Fibroblast of lung (primary cell): ENCODE data around the gene NKAIN1. TPM values are rescaled to one million over a fixed set of nuclear protein-coding genes. Genes with fewer than 3 reads are reported as not detected.

Experiments used
- DNase-seq, 2 donors: peaks; one replicate each; pipeline versions ENCODE4 v3.0.0 to v3.0.0-alpha.2; 2010; ENCODE audit warnings: low read depth in 2 of 2
- H2AFZ ChIP-seq: 2 replicates; pipeline ENCODE4 v1.5.1; 2012; ENCODE audit warnings: low read length, control low read depth, inconsistent platforms
- H3K27ac ChIP-seq: 2 replicates; pipeline ENCODE4 v1.5.1; 2011; ENCODE audit warnings: low read length, control low read depth; ENCODE audit not compliant: insufficient read depth
- H3K27me3 ChIP-seq: 2 replicates; pipeline ENCODE4 v1.5.1; 2011; ENCODE audit warnings: mild to moderate bottlenecking, low read length; ENCODE audit not compliant: control insufficient read depth, insufficient read depth
- H3K36me3 ChIP-seq: 2 replicates; pipeline ENCODE4 v1.5.1; 2011; ENCODE audit warnings: low read length; ENCODE audit not compliant: control insufficient read depth, insufficient read depth
- H3K4me1 ChIP-seq: 2 replicates; pipeline ENCODE4 v1.5.1; 2011; ENCODE audit warnings: low read length; ENCODE audit not compliant: control insufficient read depth, insufficient read depth; ENCODE audit errors: extremely low read depth
- H3K4me2 ChIP-seq: 2 replicates; pipeline ENCODE4 v1.5.1; 2011; ENCODE audit warnings: low read length, control low read depth; ENCODE audit not compliant: insufficient read depth; ENCODE audit errors: extremely low read depth
- H3K4me3 ChIP-seq, 4 experiments: fragments of 200-600 bp in 1 of 4; sonication (generic) in 1 of 4; replicated peaks in 1 of 4; 2 replicates each; pipeline ENCODE4 v1.5.1; 2011 to 2016; ENCODE audit warnings: low read length in 4 of 4, low read depth in 3 of 4, mild to moderate bottlenecking in 3 of 4, control low read depth in 2 of 4, inconsistent platforms in 1 of 4, mixed read lengths in 1 of 4; ENCODE audit not compliant: insufficient read depth in 1 of 4; ENCODE audit errors: control extremely low read depth in 1 of 4
- H3K79me2 ChIP-seq: 2 replicates; pipeline ENCODE4 v1.5.1; 2012; ENCODE audit warnings: mild to moderate bottlenecking, low read length, inconsistent platforms; ENCODE audit not compliant: control insufficient read depth, insufficient read depth
- H3K9ac ChIP-seq: 2 replicates; pipeline ENCODE4 v1.5.1; 2011; ENCODE audit warnings: mild to moderate bottlenecking, low read length, control low read depth; ENCODE audit not compliant: insufficient read depth
- H3K9me3 ChIP-seq: 2 replicates; pipeline ENCODE4 v1.5.1; 2012; ENCODE audit warnings: low read depth, low read length; ENCODE audit not compliant: control insufficient read depth, insufficient read depth
- H4K20me1 ChIP-seq: 2 replicates; pipeline ENCODE4 v1.5.1; 2011; ENCODE audit warnings: low read length; ENCODE audit not compliant: control insufficient read depth, insufficient read depth; ENCODE audit errors: extremely low read depth
- CTCF ChIP-seq, 2 donors: IDR thresholded peaks in 1 of 2; conservative IDR thresholded peaks in 1 of 2; 1 replicate in 1 of 2; 2 replicates in 1 of 2; pipeline ENCODE4 v1.5.1; 2011 to 2012; ENCODE audit warnings: low read length in 2 of 2, control low read depth in 1 of 2, inconsistent platforms in 1 of 2, low read depth in 1 of 2, mild to moderate bottlenecking in 1 of 2
- EZH2 ChIP-seq: IDR thresholded peaks from 2 replicates; pipeline ENCODE4 v1.5.1; 2012; ENCODE audit warnings: low read length, control low read depth, mild to moderate bottlenecking; ENCODE audit errors: missing control alignments
- polyA plus RNA-seq, 2 donors: library from polyadenylated mRNA; depleted of rRNA in 1 of 2; stranded (reverse) in 1 of 2; unstranded in 1 of 2; fragments of >200 nt; gene quantifications; 2 replicates each; pipeline ENCODE4 v1.2.1, GENCODE V29; 2011 to 2012; ENCODE audit warnings: missing spikeins in 1 of 2
- total RNA-seq: library from RNA; depleted of rRNA; stranded (reverse); fragments of >200 nt; gene quantifications from 2 replicates; pipeline ENCODE4 v1.2.1, GENCODE V29; 2014

The NKAIN1 gene
- total and polyA plus RNA-seq, 2 donors (not counting 1 experiment from before 2014, with no cell fraction given) = 0.07 to 0.17 TPM

GRCh38 chr1:31193729-31194128 lies 46.0 kb downstream of the NKAIN1 start:
- Histone ChIP-seq H3K9me3 (no peaks in the 10 kb centered on the region), H3K4me1 (no peaks in the 10 kb centered on the region), H3K9ac (no peak overlapping the region), H3K4me2 (no peak overlapping the region), H3K36me3 (no peaks in the 10 kb centered on the region), H4K20me1 (no peaks in the 10 kb centered on the region), H3K27me3 (no peaks in the 10 kb centered on the region), H2AFZ (no peak overlapping the region), H3K27ac (no peak overlapping the region), H3K4me3 (no peak overlapping the region), H3K79me2 (no peaks in the 10 kb centered on the region)
- TF ChIP-seq CTCF (conservative IDR thresholded peaks at IDR 0.05 in 1 of 2, IDR thresholded peaks at IDR 0.05 in 1 of 2; ENCODE audit: low read depth in 1 of 2, low read length in 2 of 2) (no peak), EZH2 (no peak)
- DNase-seq = no peak

DNA sequence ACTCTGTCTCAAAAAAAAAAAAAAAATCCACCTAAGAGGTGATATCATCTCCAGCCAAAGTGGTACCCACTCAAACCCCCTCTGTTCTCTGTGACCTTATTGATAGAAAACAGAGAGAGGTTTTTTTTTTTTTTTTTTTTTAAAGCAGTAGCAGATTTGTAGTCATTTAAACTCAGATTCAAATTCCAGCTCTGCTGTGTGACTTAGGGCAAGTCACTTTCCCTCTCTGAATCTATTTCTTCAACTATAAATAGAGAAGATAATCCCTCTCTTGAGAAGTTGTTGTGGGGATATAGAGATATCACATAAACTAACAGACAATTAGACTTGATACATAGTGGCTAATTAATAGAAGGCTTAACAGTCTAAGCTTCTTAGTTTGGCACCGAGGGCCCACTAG lies 48.4 kb downstream of the NKAIN1 start:
- Histone ChIP-seq H2AFZ (no peak overlapping the region), H3K4me2 (no peak overlapping the region), H4K20me1 (no peaks in the 10 kb centered on the region), H3K4me3 (no peak overlapping the region), H3K9ac (no peak overlapping the region), H3K79me2 (no peaks in the 10 kb centered on the region), H3K36me3 (no peaks in the 10 kb centered on the region), H3K9me3 (no peaks in the 10 kb centered on the region), H3K27ac (no peak overlapping the region), H3K4me1 (no peaks in the 10 kb centered on the region), H3K27me3 (peaks cover 16% of the 10 kb centered on the region)
- TF ChIP-seq CTCF (conservative IDR thresholded peaks at IDR 0.05 in 1 of 2, IDR thresholded peaks at IDR 0.05 in 1 of 2; ENCODE audit: low read depth in 1 of 2, low read length in 2 of 2) (no peak), EZH2 (no peak)
- no peak for DNase-seq

DNA sequence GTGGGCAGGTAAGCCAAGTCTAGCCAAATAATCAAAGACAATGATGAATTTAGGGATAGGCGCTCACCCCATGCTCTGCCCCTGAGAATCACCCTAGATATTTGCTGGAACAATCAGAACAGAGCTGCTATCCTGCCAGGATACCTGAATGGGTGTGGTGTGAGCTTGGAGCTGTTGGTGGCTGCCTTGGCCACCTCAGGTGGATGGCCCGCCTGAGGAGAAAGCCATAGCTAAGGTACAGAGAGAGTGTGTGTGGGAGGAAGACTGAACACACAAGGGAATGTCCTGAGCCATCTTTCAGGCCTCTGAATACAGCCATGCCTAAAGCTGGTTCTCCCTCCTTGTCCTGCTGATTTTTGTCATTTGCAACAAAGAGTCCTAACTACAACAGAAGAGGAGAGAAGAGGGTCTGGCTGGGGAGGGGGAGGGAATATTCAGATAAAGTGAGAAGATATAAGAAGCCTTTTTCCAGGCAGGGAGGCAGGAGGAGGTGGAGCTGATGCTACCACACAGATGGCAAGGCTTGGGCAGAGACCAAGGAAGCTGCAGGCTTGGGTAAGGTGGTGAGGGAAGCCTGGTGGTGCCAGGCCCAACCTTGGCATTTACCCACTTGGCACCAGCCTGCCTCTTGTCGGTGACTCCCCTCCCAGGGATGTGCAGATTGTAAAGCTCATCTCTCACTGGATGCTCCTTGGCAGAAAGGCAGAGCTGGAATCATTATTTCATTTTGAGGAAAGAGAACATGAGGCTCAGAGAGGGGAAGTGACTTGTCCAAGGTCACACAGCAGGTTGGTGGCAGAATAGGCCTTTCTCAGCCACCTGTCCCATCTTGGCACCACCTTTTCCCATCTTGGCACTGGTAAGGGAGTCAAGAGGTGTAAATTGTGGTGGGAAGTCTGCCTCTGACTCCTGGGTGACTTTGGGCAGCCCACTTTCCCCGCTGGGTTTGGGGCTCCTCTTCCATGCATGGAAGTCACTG lies 49.7 kb downstream of the NKAIN1 start:
- H3K4me2 ChIP-seq = no peak overlapping the region
- H3K27ac ChIP-seq = no peak overlapping the region
- no peak for TF ChIP-seq CTCF (conservative IDR thresholded peaks at IDR 0.05 in 1 of 2, IDR thresholded peaks at IDR 0.05 in 1 of 2; ENCODE audit: low read depth in 1 of 2, low read length in 2 of 2)
- no peak for TF ChIP-seq EZH2
- no peak overlapping the region for H3K4me3 ChIP-seq
- H3K4me1 ChIP-seq = no peaks in the 10 kb centered on the region
- H2AFZ ChIP-seq = no peak overlapping the region
- H4K20me1 ChIP-seq = no peaks in the 10 kb centered on the region
- no peaks in the 10 kb centered on the region for H3K36me3 ChIP-seq
- H3K9ac ChIP-seq = no peak overlapping the region
- H3K27me3 ChIP-seq = peaks cover 16% of the 10 kb centered on the region
- no peaks in the 10 kb centered on the region for H3K9me3 ChIP-seq
- no peak for DNase-seq
- no peaks in the 10 kb centered on the region for H3K79me2 ChIP-seq
